GM23248 (cell line): ENCODE results near the gene HSD17B12.

Experiments used
- EZH2 ChIP-seq: fragments of 200-600 bp; sonication (generic); IDR thresholded peaks from 2 replicates; pipeline ENCODE4 v1.6.1; 2018; ENCODE audit warnings: antibody characterized with exemption, mild to moderate bottlenecking; ENCODE audit not compliant: insufficient read depth, poor library complexity, severe bottlenecking
- EZH2phosphoT487 ChIP-seq: fragments of 200-600 bp; sonication (generic); IDR thresholded peaks from 2 replicates; pipeline ENCODE4 v1.6.1; 2018; ENCODE audit warnings: antibody characterized with exemption, moderate library complexity, mild to moderate bottlenecking, low read depth; ENCODE audit not compliant: insufficient read depth

GRCh38 chr11:43644621-43645299, 35.8 kb upstream of the HSD17B12 start:
- TF ChIP-seq EZH2: no peak
- no peak for TF ChIP-seq EZH2phosphoT487
